Liver (tissue), 9 donors: Measurements from ENCODE around the gene RERE. TPM values are rescaled to one million over a fixed set of nuclear protein-coding genes. Genes with fewer than 3 reads are reported as not detected.

Experiments used
- DNase-seq: peaks from one replicate; pipeline ENCODE4 v3.0.0-alpha.2; 2017; ENCODE audit warnings: low spot score
- H3K27ac ChIP-seq, 2 donors: one replicate each; pipeline ENCODE4 v1.7.0; 2013; ENCODE audit warnings: inconsistent platforms in 2 of 2, low read length in 2 of 2, control low read depth in 1 of 2, low read depth in 1 of 2, mild to moderate bottlenecking in 1 of 2
- H3K27me3 ChIP-seq, 4 donors: one replicate each; pipeline versions ENCODE4 v1.6.1 to v1.7.0; 2013; ENCODE audit warnings: low read length in 3 of 4, inconsistent platforms in 1 of 4, mild to moderate bottlenecking in 1 of 4, moderate library complexity in 1 of 4; ENCODE audit not compliant: control insufficient read depth in 4 of 4, insufficient read depth in 4 of 4
- H3K36me3 ChIP-seq, 4 donors: one replicate each; pipeline versions ENCODE4 v1.6.1 to v1.7.0; 2013; ENCODE audit warnings: low read length in 3 of 4, mild to moderate bottlenecking in 3 of 4, low read depth in 1 of 4, moderate library complexity in 1 of 4; ENCODE audit not compliant: control insufficient read depth in 4 of 4, insufficient read depth in 3 of 4
- H3K4me1 ChIP-seq, 4 donors: one replicate each; pipeline versions ENCODE4 v1.6.1 to v1.7.0; 2013; ENCODE audit warnings: low read length in 3 of 4, mild to moderate bottlenecking in 3 of 4, moderate library complexity in 1 of 4; ENCODE audit not compliant: control insufficient read depth in 4 of 4, insufficient read depth in 4 of 4
- H3K4me3 ChIP-seq, 3 donors: one replicate each; pipeline versions ENCODE4 v1.6.1 to v1.7.0; 2013; ENCODE audit warnings: low read length in 3 of 3, control low read depth in 1 of 3, low read depth in 1 of 3, mild to moderate bottlenecking in 1 of 3
- H3K9ac ChIP-seq, 2 donors: one replicate each; pipeline ENCODE4 v1.7.0; 2013; ENCODE audit warnings: low read length in 2 of 2, mild to moderate bottlenecking in 2 of 2, moderate library complexity in 2 of 2, control low read depth in 1 of 2, low read depth in 1 of 2
- H3K9me3 ChIP-seq, 4 donors: one replicate each; pipeline versions ENCODE4 v1.6.1 to v1.7.0; 2013; ENCODE audit warnings: low read length in 3 of 4; ENCODE audit not compliant: control insufficient read depth in 4 of 4
- ATF3 ChIP-seq: IDR thresholded peaks from 2 replicates; pipeline ENCODE4 v1.6.1; 2016; ENCODE audit warnings: antibody characterized with exemption
- CTCF ChIP-seq: fragments of 150-350 bp; IDR thresholded peaks from 2 replicates; pipeline ENCODE4 v1.5.1; 2017; ENCODE audit warnings: improper control_type of control experiment, low read depth, low read length; ENCODE audit not compliant: missing input control
- EGR1 ChIP-seq, 2 donors: IDR thresholded peaks; 2 replicates each; pipeline ENCODE4 v1.6.1; 2016 to 2018; ENCODE audit warnings: antibody characterized with exemption in 2 of 2, low read depth in 2 of 2
- FOXA1 ChIP-seq: IDR thresholded peaks from 2 replicates; pipeline ENCODE4 v1.6.1; 2016; ENCODE audit warnings: antibody characterized with exemption
- FOXA2 ChIP-seq: IDR thresholded peaks from 2 replicates; pipeline ENCODE4 v1.6.1; 2016; ENCODE audit warnings: antibody characterized with exemption
- GABPA ChIP-seq, 2 donors: IDR thresholded peaks in 1 of 2; conservative IDR thresholded peaks in 1 of 2; 2 replicates each; pipeline ENCODE4 v1.6.1; 2016; ENCODE audit warnings: antibody characterized with exemption in 2 of 2, mild to moderate bottlenecking in 1 of 2, moderate library complexity in 1 of 2
- HNF4A ChIP-seq, 2 donors: conservative IDR thresholded peaks; 2 replicates each; pipeline ENCODE4 v1.6.1; 2016; ENCODE audit warnings: antibody characterized with exemption in 2 of 2, mild to moderate bottlenecking in 2 of 2
- HNF4G ChIP-seq: IDR thresholded peaks from 2 replicates; pipeline ENCODE4 v1.6.1; 2016; ENCODE audit warnings: antibody characterized with exemption
- JUND ChIP-seq, 2 donors: IDR thresholded peaks; 2 replicates each; pipeline ENCODE4 v1.6.1; 2016; ENCODE audit warnings: antibody characterized with exemption in 2 of 2
- MAX ChIP-seq: IDR thresholded peaks from 2 replicates; pipeline ENCODE4 v1.6.1; 2016; ENCODE audit warnings: antibody characterized with exemption
- NR2F2 ChIP-seq: IDR thresholded peaks from 2 replicates; pipeline ENCODE4 v1.6.1; 2016; ENCODE audit warnings: antibody characterized with exemption
- RAD21 ChIP-seq, 2 donors: IDR thresholded peaks; 2 replicates each; pipeline ENCODE4 v1.6.1; 2016; ENCODE audit warnings: antibody characterized with exemption in 2 of 2, mild to moderate bottlenecking in 2 of 2
- REST ChIP-seq: IDR thresholded peaks from 2 replicates; pipeline ENCODE4 v1.6.1; 2016; ENCODE audit warnings: antibody characterized with exemption, mild to moderate bottlenecking
- RXRA ChIP-seq, 2 donors: IDR thresholded peaks; 2 replicates each; pipeline ENCODE4 v1.6.1; 2017 to 2018; ENCODE audit warnings: antibody characterized with exemption in 2 of 2, mild to moderate bottlenecking in 1 of 2
- SP1 ChIP-seq: IDR thresholded peaks from 2 replicates; pipeline ENCODE4 v1.6.1; 2018; ENCODE audit warnings: antibody characterized with exemption, mild to moderate bottlenecking
- TAF1 ChIP-seq: conservative IDR thresholded peaks from 2 replicates; pipeline ENCODE4 v1.6.1; 2016; ENCODE audit warnings: antibody characterized with exemption, mild to moderate bottlenecking
- YY1 ChIP-seq: IDR thresholded peaks from 2 replicates; pipeline ENCODE4 v1.6.1; 2016; ENCODE audit warnings: antibody characterized with exemption, mild to moderate bottlenecking
- ZBTB33 ChIP-seq: IDR thresholded peaks from 2 replicates; pipeline ENCODE4 v1.6.1; 2016; ENCODE audit warnings: antibody characterized with exemption
- WGBS: extraction: QIAGEN DNeasy Blood & Tissue Kit; methylation state at CpG from one replicate; pipeline ENCODE4 v1.1.7; 2013; 5-methylcytosine and 5-hydroxymethylcytosine counted together
- polyA plus RNA-seq, 2 donors: library from polyadenylated mRNA; stranded (reverse) in 1 of 2; unstranded in 1 of 2; fragments of 200-250 nt in 1 of 2; fragments of >200 nt in 1 of 2; fragmentation: Nextera tagmentation in 1 of 2; extraction: Ambion mirVana in 1 of 2; gene quantifications; one replicate each; pipeline versions ENCODE4 v1.2.1 to v1.2.3, GENCODE V29; 2013 to 2015
- total RNA-seq, 2 donors: library from RNA; depleted of rRNA; stranded (reverse); fragments of >200 nt; gene quantifications; one replicate each; pipeline ENCODE4 v1.2.3, GENCODE V29; 2014
- donor health status: healthy.
- donor health status: healthy.
- donor health status: healthy.
- donor health status: healthy.
- donor health status: healthy.

Gene RERE
- total and polyA plus RNA-seq, 4 donors: 9.8 to 49.1 (median 24.8) TPM

- no peak for DNase-seq
- Histone ChIP-seq H3K27ac (peak overlapping the region in 1 of 2 donors; percentile 18), H3K9ac (no peak overlapping the region), H3K9me3 (no peaks in the 10 kb centered on the region), H3K36me3 (no peaks in the 10 kb centered on the region), H3K4me3 (no peak overlapping the region), H3K4me1 (peaks cover 0 to 7% (median 4%) of the 10 kb centered on the region in 4 donors), H3K27me3 (no peaks in the 10 kb centered on the region)
- 68% methylated on average over 6 of the region's 6 CpGs for WGBS
- TF ChIP-seq FOXA2 (no peak), REST (no peak), RXRA (IDR thresholded peaks at IDR 0.05) (no peak), HNF4A (conservative IDR thresholded peaks at IDR 0.05) (no peak), ATF3 (no peak), GABPA (IDR thresholded peaks at IDR 0.05 in 1 of 2, conservative IDR thresholded peaks at IDR 0.05 in 1 of 2) (no peak), HNF4G (no peak), CTCF (no peak), YY1 (no peak), TAF1 (no peak), MAX (no peak), SP1 (no peak), JUND (IDR thresholded peaks at IDR 0.05) (no peak), NR2F2 (no peak), FOXA1 (no peak), EGR1 (IDR thresholded peaks at IDR 0.05; ENCODE audit: low read depth in 2 of 2) (no peak), RAD21 (IDR thresholded peaks at IDR 0.05) (no peak), ZBTB33 (no peak)
These were observed 5.8 kb upstream of the RERE start for GRCh38 chr1:8823295-8823664.
